ENCODE data around the gene CABP1. TPM values are rescaled to one million over a fixed set of nuclear protein-coding genes. Genes with fewer than 3 reads are reported as not detected.

Gene CABP1
- total and polyA plus RNA-seq, 8 donors: 0.37 to 3.7 (median 2.3) TPM

GRCh38 chr12:120649442-120650232 is 9.2 kb downstream of the CABP1 start:
- intact Hi-C loops (cut with DNase I): loop anchor here in 1 of 2 donors (5.0 to 10.0 kb wide), 3 partner anchors 63 to 325 kb away; partner anchors contain the start of genes HNF1A, POP5 and UNC119B
- ATAC-seq: no peak
- H3K9me3 ChIP-seq: no peaks in the 10 kb centered on the region
- H3K27me3 ChIP-seq: peaks cover 6 to 58% of the 10 kb centered on the region in 2 donors
- peaks cover 4 to 21% of the 10 kb centered on the region in 2 donors for H3K4me1 ChIP-seq
- H3K4me3 ChIP-seq: no peak overlapping the region
- TF ChIP-seq, protein P1, sequence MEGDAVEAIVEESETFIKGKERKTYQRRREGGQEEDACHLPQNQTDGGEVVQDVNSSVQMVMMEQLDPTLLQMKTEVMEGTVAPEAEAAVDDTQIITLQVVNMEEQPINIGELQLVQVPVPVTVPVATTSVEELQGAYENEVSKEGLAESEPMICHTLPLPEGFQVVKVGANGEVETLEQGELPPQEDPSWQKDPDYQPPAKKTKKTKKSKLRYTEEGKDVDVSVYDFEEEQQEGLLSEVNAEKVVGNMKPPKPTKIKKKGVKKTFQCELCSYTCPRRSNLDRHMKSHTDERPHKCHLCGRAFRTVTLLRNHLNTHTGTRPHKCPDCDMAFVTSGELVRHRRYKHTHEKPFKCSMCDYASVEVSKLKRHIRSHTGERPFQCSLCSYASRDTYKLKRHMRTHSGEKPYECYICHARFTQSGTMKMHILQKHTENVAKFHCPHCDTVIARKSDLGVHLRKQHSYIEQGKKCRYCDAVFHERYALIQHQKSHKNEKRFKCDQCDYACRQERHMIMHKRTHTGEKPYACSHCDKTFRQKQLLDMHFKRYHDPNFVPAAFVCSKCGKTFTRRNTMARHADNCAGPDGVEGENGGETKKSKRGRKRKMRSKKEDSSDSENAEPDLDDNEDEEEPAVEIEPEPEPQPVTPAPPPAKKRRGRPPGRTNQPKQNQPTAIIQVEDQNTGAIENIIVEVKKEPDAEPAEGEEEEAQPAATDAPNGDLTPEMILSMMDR (IDR thresholded peaks at IDR 0.05): peak in 1 of 2 donors; percentile 21
- DNase-seq: peak in 1 of 4 donors; percentile 37
- H3K36me3 ChIP-seq: no peaks in the 10 kb centered on the region
- H3K27ac ChIP-seq: no peak overlapping the region

DNA sequence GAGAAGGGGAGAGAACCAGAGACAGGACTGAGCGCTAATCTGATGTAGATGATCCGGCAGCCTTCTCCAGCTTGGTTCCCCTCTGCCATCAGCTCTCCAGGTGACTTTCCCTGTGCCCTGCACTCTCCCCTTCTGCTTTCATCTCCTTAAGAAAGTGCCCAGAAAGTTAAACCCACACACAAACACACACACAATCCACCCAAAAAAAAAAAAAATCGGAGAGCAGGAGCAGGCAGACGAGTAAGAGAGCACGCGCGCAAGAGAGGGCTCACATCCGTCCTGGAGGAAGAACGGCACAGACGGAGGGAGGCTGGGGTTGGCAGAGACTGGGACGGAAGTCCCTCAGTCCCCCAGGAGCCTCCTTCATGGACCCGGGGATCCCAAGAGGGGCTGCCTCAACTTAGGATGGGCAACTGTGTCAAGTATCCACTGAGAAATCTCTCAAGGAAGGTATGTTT is 9.8 kb downstream of the CABP1 start:
- Histone ChIP-seq H3K27ac (no peak overlapping the region), H3K9me3 (no peaks in the 10 kb centered on the region), H3K4me3 (no peak overlapping the region), H3K36me3 (no peaks in the 10 kb centered on the region), H3K4me1 (peaks cover 4 to 21% of the 10 kb centered on the region in 2 donors), H3K27me3 (peaks cover 6 to 52% of the 10 kb centered on the region in 2 donors)
- intact Hi-C loops (cut with DNase I): no loop called here
- DNase-seq (no peak), ATAC-seq (no peak)
- TF ChIP-seq, protein P1 (IDR thresholded peaks at IDR 0.05): no peak

- peaks cover 0 to 36% of the 10 kb centered on the region in 2 donors for H3K27me3 ChIP-seq
- intact Hi-C loops (cut with DNase I): no loop called here
- no peak overlapping the region for H3K4me3 ChIP-seq
- H3K36me3 ChIP-seq: no peaks in the 10 kb centered on the region
- no peak for ATAC-seq
- peaks cover 4 to 21% of the 10 kb centered on the region in 2 donors for H3K4me1 ChIP-seq
- H3K9me3 ChIP-seq: no peaks in the 10 kb centered on the region
- TF ChIP-seq, protein P1 (IDR thresholded peaks at IDR 0.05): no peak
- DNase-seq: no peak
- H3K27ac ChIP-seq: no peak overlapping the region
Measured at GRCh38 chr12:120651821-120652220, 11.4 kb downstream of the CABP1 start.

DNA sequence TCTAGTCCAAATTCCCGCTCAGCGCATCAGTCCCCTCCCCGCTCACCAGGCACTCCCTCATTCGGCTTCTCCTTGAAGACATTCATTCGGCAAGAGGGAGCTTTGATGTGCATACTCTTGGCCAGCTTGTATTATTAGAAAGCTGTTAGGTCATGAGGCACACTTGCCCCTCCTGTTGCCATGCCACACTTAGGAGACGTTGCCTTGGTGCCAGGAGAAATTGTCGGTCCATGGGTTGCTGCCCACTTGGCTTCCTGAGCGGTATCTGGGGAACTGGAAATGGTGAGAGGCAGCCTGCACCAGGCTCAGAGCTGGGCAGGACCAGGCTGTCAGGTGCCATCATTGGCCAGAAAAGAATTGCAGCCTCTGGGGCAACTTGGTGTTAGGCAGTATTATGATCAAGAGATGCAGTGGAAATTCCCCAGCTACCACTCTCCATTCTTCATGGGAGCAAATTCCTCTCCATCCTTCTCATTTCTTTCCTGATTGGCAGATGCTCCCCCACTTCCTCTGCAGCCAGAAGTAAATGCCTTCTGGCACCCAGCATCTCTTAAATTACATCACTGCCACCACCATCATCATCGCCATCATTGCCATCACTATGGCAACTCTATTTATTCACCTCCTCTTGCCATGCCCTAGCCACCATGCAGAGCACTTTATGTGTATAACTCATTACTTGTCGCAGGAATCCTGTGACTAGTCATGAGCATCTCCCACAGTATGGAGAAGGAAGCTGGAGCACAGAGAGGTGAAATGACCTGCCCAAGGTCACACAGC is 12.4 kb downstream of the CABP1 start:
- Histone ChIP-seq H3K36me3 (no peaks in the 10 kb centered on the region), H3K27me3 (peaks cover 0 to 36% of the 10 kb centered on the region in 2 donors), H3K9me3 (no peaks in the 10 kb centered on the region), H3K4me3 (no peak overlapping the region), H3K4me1 (peaks cover 4 to 21% of the 10 kb centered on the region in 2 donors), H3K27ac (no peak overlapping the region)
- DNase-seq (no peak), ATAC-seq (no peak)
- intact Hi-C loops (cut with DNase I): no loop called here
- TF ChIP-seq, protein P1 (IDR thresholded peaks at IDR 0.05): no peak

DNA sequence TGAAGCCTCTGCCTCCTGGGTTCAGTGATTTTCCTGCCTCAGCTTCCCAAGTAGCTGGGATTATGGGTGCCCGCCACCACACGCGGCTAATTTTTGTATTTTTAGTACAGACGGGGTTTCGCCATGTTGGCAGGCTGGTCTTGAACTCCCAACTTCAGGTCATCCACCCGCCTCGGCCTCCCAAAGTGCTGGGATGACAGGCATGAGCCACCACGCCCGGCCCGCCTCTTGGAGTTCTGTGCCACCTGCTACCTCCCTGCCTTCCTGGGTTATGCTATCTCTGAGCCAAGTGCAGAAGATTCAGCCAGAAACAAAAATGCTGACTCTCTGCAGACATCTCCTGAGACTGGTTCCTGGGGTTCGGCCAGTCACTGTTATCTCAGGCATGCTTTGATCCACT is 13.2 kb downstream of the CABP1 start:
- ATAC-seq: no peak
- Histone ChIP-seq H3K4me3 (no peak overlapping the region), H3K27ac (no peak overlapping the region), H3K27me3 (peaks cover 0 to 36% of the 10 kb centered on the region in 2 donors), H3K4me1 (peaks cover 4 to 21% of the 10 kb centered on the region in 2 donors), H3K9me3 (no peaks in the 10 kb centered on the region), H3K36me3 (no peaks in the 10 kb centered on the region)
- no peak for DNase-seq
- TF ChIP-seq, protein P1 (IDR thresholded peaks at IDR 0.05): no peak
- intact Hi-C loops (cut with DNase I): no loop called here
